ENCODE data around the gene PIWIL4.

Gene PIWIL4

GRCh38 chr11:94567181-94567670, at the start of gene PIWIL4:
Gene PIWIL4 (plus strand): TSS chr11:94567368. CDS start chr11:94567519, 151 bp downstream.
- no peak for DNase-seq (ENCODE audit: low spot score)

- DNase-seq (ENCODE audit: low spot score), result no peak
These were observed 48.9 kb upstream of the PIWIL4 start for GRCh38 chr11:94518300-94518699.

- peak; percentile 55 for DNase-seq (ENCODE audit: low spot score)
These were observed 47.6 kb upstream of the PIWIL4 start for GRCh38 chr11:94519478-94520084.

GRCh38 chr11:94521684-94522083, 45.5 kb upstream of the PIWIL4 start:
- no peak for DNase-seq (ENCODE audit: low spot score)

DNA sequence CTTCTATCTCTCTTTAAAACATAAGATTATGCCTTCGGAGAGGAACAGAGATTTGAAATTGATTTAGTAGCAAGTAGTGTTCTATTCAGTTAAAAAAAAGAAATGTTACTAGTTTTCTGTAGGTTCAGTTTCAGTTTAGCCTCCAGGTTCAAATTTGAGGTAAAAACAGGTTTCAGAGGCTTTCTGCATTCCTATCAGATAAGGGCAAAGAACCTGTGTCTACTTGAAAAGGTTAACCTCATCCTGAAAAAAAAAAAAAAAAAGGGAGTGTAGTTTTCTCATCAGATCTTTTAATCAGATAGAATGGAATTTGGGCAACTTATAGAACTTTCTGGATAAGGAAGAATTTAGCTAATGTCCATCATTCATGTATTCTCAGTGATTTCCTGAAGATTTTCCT, 42.8 kb upstream of the PIWIL4 start:
- DNase-seq (ENCODE audit: low spot score), result no peak

GRCh38 chr11:94525546-94526324, 41.4 kb upstream of the PIWIL4 start:
- DNase-seq (ENCODE audit: low spot score), result no peak

GRCh38 chr11:94526645-94527438, 40.3 kb upstream of the PIWIL4 start:
- DNase-seq (ENCODE audit: low spot score), result no peak

DNA sequence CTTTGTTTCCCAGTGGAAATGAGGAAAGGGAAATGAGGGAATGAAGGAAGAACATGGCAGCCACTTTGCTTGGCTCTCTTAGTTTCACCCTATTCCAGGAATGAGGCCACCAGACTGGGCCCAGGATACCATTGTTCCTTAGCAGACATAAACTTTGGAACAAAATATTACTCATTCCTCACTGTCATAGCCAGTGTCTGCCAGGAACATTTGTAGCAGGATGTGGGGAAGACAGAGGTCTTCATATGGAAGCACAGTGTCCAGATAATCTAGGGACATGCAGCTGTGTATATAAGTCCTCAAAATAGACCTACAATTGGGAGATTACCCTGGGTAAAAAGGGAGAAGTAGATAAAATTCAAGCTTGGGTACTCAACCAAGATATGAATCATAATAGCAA, 38.6 kb upstream of the PIWIL4 start:
- peak; percentile 42 for DNase-seq (ENCODE audit: low spot score)

GRCh38 chr11:94532211-94532610, 35.0 kb upstream of the PIWIL4 start:
- DNase-seq (ENCODE audit: low spot score), result no peak

GRCh38 chr11:94533206-94533605, 34.0 kb upstream of the PIWIL4 start:
- DNase-seq (ENCODE audit: low spot score), result no peak

DNA sequence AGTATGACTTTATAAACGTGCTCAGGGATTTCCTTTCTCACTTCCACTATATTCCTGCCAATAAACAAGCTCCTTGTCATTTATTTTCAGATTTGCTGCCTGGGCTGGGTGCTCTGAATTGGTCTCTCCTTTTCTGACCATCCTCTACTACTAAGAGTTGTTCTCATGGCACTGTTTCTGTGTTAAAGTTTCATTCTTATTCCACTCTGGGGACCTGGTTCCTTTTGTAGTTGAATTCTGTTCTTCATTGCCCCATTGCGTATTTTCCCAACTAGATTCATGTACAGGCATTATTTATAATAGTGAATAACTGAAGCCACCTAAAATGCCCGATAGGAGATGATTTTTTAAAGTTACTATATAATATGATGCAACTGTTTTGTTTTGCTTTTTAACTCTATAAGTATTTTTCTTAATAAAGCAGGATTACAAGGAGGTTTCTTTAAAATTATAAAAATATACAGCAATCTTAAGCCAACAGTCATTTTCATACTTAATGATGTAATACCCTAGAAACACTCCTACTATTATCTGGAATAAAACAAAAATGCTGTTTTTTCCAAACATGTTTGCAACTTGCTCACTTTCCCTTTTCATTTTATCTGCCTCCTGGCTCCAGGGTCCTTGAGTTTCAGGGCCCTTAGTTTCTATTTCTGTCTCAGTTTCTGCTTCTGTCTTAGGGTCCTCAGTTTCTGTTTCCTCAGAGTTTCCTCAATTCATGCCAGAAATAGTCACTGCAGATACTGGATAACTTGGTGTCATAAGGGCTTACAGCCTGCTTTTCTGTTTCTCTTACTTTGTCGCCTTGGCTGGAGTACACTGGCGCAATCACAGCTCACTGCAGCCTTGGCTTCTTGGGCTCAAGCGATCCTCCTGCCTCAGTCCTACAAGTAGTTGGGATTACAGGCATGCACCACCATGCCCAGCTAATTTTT, 33.2 kb upstream of the PIWIL4 start:
- no peak for DNase-seq (ENCODE audit: low spot score)

DNA sequence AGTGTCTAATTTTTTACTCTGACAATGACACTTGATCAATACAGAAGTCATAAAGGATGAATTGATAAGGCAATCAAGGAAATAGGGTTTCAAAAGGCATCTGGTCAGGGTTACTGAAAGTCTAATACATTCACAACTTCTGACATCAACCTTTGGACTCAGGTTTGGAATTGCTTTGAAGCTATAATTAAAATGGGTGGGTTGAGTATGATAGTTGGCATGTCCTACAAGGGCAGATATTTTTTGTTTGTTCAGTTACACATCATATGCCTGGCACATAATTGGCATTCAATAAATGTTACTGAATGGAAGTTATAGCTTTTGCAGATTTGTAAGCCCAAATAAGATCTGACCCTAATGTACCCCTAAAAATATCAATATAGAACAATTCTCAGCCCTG, 30.8 kb upstream of the PIWIL4 start:
- DNase-seq (ENCODE audit: low spot score), result no peak

GRCh38 chr11:94537031-94537600, 30.1 kb upstream of the PIWIL4 start:
- DNase-seq (ENCODE audit: low spot score), result no peak

- DNase-seq (ENCODE audit: low spot score), result no peak
These were observed 27.7 kb upstream of the PIWIL4 start for GRCh38 chr11:94539420-94539819.

GRCh38 chr11:94543695-94544645, 23.2 kb upstream of the PIWIL4 start, which contains the start of gene FUT4:
Gene FUT4 (plus strand): TSS chr11:94543921. CDS start chr11:94544134, 213 bp downstream.
- peak; percentile 60 for DNase-seq (ENCODE audit: low spot score)

DNA sequence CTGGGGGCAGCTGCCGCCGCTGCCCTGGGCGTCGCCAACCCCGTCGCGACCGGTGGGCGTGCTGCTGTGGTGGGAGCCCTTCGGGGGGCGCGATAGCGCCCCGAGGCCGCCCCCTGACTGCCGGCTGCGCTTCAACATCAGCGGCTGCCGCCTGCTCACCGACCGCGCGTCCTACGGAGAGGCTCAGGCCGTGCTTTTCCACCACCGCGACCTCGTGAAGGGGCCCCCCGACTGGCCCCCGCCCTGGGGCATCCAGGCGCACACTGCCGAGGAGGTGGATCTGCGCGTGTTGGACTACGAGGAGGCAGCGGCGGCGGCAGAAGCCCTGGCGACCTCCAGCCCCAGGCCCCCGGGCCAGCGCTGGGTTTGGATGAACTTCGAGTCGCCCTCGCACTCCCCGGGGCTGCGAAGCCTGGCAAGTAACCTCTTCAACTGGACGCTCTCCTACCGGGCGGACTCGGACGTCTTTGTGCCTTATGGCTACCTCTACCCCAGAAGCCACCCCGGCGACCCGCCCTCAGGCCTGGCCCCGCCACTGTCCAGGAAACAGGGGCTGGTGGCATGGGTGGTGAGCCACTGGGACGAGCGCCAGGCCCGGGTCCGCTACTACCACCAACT, 22.4 kb upstream of the PIWIL4 start:
- DNase-seq (ENCODE audit: low spot score), result no peak

- no peak for DNase-seq (ENCODE audit: low spot score)
These were observed 21.7 kb upstream of the PIWIL4 start for GRCh38 chr11:94545264-94546161.

DNA sequence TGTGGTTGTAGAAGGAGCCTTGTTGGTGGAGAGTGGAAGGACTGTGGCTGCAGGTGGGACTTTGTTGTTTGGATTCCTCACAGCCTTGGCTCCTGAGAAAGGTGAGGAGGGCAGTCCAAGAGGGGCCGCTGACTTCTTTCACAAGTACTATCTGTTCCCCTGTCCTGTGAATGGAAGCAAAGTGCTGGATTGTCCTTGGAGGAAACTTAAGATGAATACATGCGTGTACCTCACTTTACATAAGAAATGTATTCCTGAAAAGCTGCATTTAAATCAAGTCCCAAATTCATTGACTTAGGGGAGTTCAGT, 21.1 kb upstream of the PIWIL4 start:
- DNase-seq (ENCODE audit: low spot score), result no peak

DNA sequence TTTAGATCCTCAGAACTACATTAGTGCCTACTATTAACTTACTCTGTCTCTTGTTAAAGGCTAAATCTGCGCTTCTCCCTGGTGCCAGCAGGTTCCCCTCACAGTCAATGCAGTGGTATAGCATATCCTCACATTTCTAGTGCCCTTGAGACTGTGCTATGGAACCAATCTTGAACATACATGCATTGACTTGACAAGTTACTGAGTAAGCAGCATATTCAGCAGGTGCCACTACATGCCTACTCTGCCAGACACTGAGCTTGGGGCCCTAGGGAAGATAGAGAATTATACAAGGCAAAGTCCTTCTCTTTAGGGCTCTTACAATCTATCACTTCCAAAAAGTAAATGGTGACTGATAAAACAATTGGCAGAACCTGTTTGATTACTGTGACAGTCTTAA, 20.3 kb upstream of the PIWIL4 start:
- no peak for DNase-seq (ENCODE audit: low spot score)
